HepG2 (cell line): ENCODE data around the gene SAA1. TPM values are rescaled to one million over a fixed set of nuclear protein-coding genes. Genes with fewer than 3 reads are reported as not detected.

ENCODE experiments used
- CENPX ChIP-seq: sonication (generic); formaldehyde crosslinking; IDR thresholded peaks from 2 replicates; pipeline ENCODE4 v1.9.0; 2021; ENCODE audit warnings: mild to moderate bottlenecking, missing genetic modification reagents, moderate library complexity
- HHEX ChIP-seq: IDR thresholded peaks from 2 replicates; pipeline ENCODE4 v1.6.1; 2016; ENCODE audit warnings: control low read depth
- HNF1A ChIP-seq, 2 experiments: sonication (generic) in 1 of 2; formaldehyde crosslinking in 1 of 2; IDR thresholded peaks; 2 replicates each; pipeline versions ENCODE4 v1.4.0 to v1.6.1; 2016 to 2020; ENCODE audit warnings: borderline replicate concordance in 1 of 2, low read depth in 1 of 2, mild to moderate bottlenecking in 1 of 2, missing genetic modification reagents in 1 of 2
- MEIS1 ChIP-seq: sonication (generic); formaldehyde crosslinking; IDR thresholded peaks from 2 replicates; pipeline ENCODE4 v1.9.0; 2021; ENCODE audit warnings: mild to moderate bottlenecking, missing genetic modification reagents, moderate library complexity, borderline replicate concordance
- NKX3-1 ChIP-seq: sonication (generic); formaldehyde crosslinking; IDR thresholded peaks from 2 replicates; pipeline ENCODE4 v1.5.0; 2020; ENCODE audit warnings: missing genetic modification reagents
- NR2C2 ChIP-seq: sonication (generic); formaldehyde crosslinking; IDR thresholded peaks from 2 replicates; pipeline ENCODE4 v1.4.0; 2020; ENCODE audit warnings: missing genetic modification reagents, mild to moderate bottlenecking, moderate library complexity, borderline replicate concordance
- PITX1 ChIP-seq: sonication (generic); formaldehyde crosslinking; IDR thresholded peaks from 2 replicates; pipeline ENCODE4 v1.5.1; 2020; ENCODE audit warnings: mild to moderate bottlenecking, missing genetic modification reagents
- SUZ12 ChIP-seq: fragments of 150-350 bp; IDR thresholded peaks from 2 replicates; pipeline ENCODE4 v1.6.1; 2014; ENCODE audit warnings: low read depth, low read length
- TEAD3 ChIP-seq: optimal IDR thresholded peaks from 2 replicates; pipeline ENCODE3; 2016; ENCODE audit warnings: borderline replicate concordance
- ZBTB3 ChIP-seq: sonication (generic); formaldehyde crosslinking; IDR thresholded peaks from 2 replicates; pipeline ENCODE4 v1.4.0; 2020; ENCODE audit warnings: low read depth, mild to moderate bottlenecking, moderate library complexity, missing genetic modification reagents, borderline replicate concordance
- ZNF441 ChIP-seq: sonication (generic); formaldehyde crosslinking; IDR thresholded peaks from 2 replicates; pipeline ENCODE4 v1.7.0; 2021; ENCODE audit warnings: missing genetic modification reagents, borderline replicate concordance
- ZNF788 ChIP-seq: sonication (generic); formaldehyde crosslinking; IDR thresholded peaks from 2 replicates; pipeline ENCODE4 v1.5.0; 2020; ENCODE audit warnings: mild to moderate bottlenecking, missing genetic modification reagents, borderline replicate concordance
- ZSCAN21 ChIP-seq: sonication (generic); formaldehyde crosslinking; IDR thresholded peaks from 2 replicates; pipeline ENCODE4 v1.8.0; 2022; ENCODE audit warnings: mild to moderate bottlenecking, missing genetic modification reagents, moderate library complexity, borderline replicate concordance
- polyA plus RNA-seq, 8 experiments: library from polyadenylated mRNA; depleted of rRNA in 3 of 8; stranded (reverse) in 7 of 8; unstranded in 1 of 8; fragments of >200 nt; fragmentation: Illumina TruSeq in 4 of 8; extraction: Trizol in 4 of 8; gene quantifications; 2 replicates each; pipeline versions ENCODE4 v1.2.1 to v1.2.3, GENCODE V29; 2011 to 2016; ENCODE audit warnings: low read depth in 4 of 8, missing spikeins in 1 of 8, mixed read lengths in 1 of 8; ENCODE audit not compliant: insufficient read depth in 1 of 8
- total RNA-seq, 5 experiments: library from RNA; depleted of rRNA; stranded (reverse); fragments of >200 nt; fragmentation: Illumina TruSeq; extraction: Trizol; gene quantifications; 2 replicates each; pipeline ENCODE4 v1.2.3, GENCODE V29; 2016; ENCODE audit warnings: low read depth in 1 of 5
- TF ChIP-seq, protein P1 (sequence below): sonication (generic); formaldehyde crosslinking; IDR thresholded peaks from 2 replicates; pipeline ENCODE4 v1.4.0; 2020; ENCODE audit warnings: missing genetic modification reagents, mild to moderate bottlenecking, borderline replicate concordance
- TF ChIP-seq, protein P2 (sequence below): sonication (generic); formaldehyde crosslinking; IDR thresholded peaks from 2 replicates; pipeline ENCODE4 v1.4.0; 2020; ENCODE audit warnings: mild to moderate bottlenecking, missing genetic modification reagents
- TF ChIP-seq, protein P3 (sequence below): sonication (generic); formaldehyde crosslinking; IDR thresholded peaks from 2 replicates; pipeline ENCODE4 v1.4.0; 2020; ENCODE audit warnings: missing genetic modification reagents, borderline replicate concordance

The SAA1 gene
- total and polyA plus RNA-seq, 2 of the 13 experiments (the other 11 are each of a cell fraction or from before 2014, with no cell fraction given) = not detected

GRCh38 chr11:18223591-18224387 is 42.3 kb upstream of the SAA1 start (continued):
- TF ChIP-seq, protein P1, sequence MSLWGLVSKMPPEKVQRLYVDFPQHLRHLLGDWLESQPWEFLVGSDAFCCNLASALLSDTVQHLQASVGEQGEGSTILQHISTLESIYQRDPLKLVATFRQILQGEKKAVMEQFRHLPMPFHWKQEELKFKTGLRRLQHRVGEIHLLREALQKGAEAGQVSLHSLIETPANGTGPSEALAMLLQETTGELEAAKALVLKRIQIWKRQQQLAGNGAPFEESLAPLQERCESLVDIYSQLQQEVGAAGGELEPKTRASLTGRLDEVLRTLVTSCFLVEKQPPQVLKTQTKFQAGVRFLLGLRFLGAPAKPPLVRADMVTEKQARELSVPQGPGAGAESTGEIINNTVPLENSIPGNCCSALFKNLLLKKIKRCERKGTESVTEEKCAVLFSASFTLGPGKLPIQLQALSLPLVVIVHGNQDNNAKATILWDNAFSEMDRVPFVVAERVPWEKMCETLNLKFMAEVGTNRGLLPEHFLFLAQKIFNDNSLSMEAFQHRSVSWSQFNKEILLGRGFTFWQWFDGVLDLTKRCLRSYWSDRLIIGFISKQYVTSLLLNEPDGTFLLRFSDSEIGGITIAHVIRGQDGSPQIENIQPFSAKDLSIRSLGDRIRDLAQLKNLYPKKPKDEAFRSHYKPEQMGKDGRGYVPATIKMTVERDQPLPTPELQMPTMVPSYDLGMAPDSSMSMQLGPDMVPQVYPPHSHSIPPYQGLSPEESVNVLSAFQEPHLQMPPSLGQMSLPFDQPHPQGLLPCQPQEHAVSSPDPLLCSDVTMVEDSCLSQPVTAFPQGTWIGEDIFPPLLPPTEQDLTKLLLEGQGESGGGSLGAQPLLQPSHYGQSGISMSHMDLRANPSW (CRISPR knock-in tag) = 0 out of 2 replicates have a peak, but pooled peaks have one; percentile 25
- TF ChIP-seq NR2C2 (CRISPR knock-in tag) = peak; percentile 68; the same call in 1 of the 2 replicates
- 0 out of 2 replicates have a peak, but pooled peaks have one; percentile 29 for TF ChIP-seq ZNF441 (CRISPR knock-in tag)
- no peak for TF ChIP-seq NKX3-1 (CRISPR knock-in tag)
- peak; percentile 41; the same call in 1 of the 2 replicates for TF ChIP-seq ZNF788 (CRISPR knock-in tag)
- TF ChIP-seq, protein P2, sequence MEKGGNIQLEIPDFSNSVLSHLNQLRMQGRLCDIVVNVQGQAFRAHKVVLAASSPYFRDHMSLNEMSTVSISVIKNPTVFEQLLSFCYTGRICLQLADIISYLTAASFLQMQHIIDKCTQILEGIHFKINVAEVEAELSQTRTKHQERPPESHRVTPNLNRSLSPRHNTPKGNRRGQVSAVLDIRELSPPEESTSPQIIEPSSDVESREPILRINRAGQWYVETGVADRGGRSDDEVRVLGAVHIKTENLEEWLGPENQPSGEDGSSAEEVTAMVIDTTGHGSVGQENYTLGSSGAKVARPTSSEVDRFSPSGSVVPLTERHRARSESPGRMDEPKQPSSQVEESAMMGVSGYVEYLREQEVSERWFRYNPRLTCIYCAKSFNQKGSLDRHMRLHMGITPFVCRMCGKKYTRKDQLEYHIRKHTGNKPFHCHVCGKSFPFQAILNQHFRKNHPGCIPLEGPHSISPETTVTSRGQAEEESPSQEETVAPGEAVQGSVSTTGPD (CRISPR knock-in tag) = no peak
- TF ChIP-seq ZBTB3 (CRISPR knock-in tag) = no peak
- no peak for TF ChIP-seq SUZ12
- TF ChIP-seq HHEX (CRISPR knock-in tag) = peak; percentile 79
- peak; percentile 59; the same call in 1 of the 2 replicates for TF ChIP-seq ZSCAN21
- peak; percentile 68; the same call in 1 of the 2 replicates for TF ChIP-seq PITX1 (CRISPR knock-in tag)
- TF ChIP-seq, protein P3, sequence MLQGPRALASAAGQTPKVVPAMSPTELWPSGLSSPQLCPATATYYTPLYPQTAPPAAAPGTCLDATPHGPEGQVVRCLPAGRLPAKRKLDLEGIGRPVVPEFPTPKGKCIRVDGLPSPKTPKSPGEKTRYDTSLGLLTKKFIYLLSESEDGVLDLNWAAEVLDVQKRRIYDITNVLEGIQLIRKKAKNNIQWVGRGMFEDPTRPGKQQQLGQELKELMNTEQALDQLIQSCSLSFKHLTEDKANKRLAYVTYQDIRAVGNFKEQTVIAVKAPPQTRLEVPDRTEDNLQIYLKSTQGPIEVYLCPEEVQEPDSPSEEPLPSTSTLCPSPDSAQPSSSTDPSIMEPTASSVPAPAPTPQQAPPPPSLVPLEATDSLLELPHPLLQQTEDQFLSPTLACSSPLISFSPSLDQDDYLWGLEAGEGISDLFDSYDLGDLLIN (CRISPR knock-in tag) = no peak
- TF ChIP-seq TEAD3 (CRISPR knock-in tag) = peak; percentile 88
- TF ChIP-seq MEIS1 (CRISPR knock-in tag) = 0 out of 2 replicates have a peak, but pooled peaks have one; percentile 31
- 0 out of 2 replicates have a peak, but pooled peaks have one; percentile 19 for TF ChIP-seq HNF1A (IDR thresholded peaks at IDR 0.05; ENCODE audit: low read depth)
- TF ChIP-seq HNF1A (CRISPR knock-in tag; IDR thresholded peaks at IDR 0.05; ENCODE audit: borderline replicate concordance) = no peak
- no peak for TF ChIP-seq CENPX (CRISPR knock-in tag)
